Measurements from ENCODE around the gene LIPH. TPM values are rescaled to one million over a fixed set of nuclear protein-coding genes. Genes with fewer than 3 reads are reported as not detected.
"Not testable (repeated sequence)": the region's sequence is repeated elsewhere in the genome, so short reads cannot be mapped to it uniquely, and the experiment has no call there.

The LIPH gene
- total RNA-seq, 4 donors from 2014 or later: 5.8 to 27.5 (median 22.1) TPM

DNA sequence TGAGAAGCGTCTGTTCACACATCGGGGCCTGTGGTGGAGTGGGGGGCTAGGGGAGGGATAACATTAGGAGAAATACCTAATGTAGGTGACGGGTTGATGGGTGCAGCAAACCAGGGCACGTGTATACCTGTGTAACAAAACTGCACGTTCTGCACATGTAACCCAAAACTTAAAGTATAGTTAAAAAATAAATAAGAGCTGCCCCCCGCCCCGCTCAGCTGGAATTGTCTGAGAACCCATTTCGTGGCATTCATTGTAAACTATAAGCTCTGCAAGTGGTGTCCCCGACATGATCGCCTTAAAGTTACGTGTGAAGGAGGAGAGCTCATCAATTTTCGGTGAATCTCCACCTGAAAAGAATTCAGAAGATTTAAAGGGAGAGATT is 7.3 kb upstream of the LIPH start:
- no peaks in the 10 kb centered on the region for H3K9me3 ChIP-seq
- H3K27me3 ChIP-seq: no peaks in the 10 kb centered on the region
- TF ChIP-seq, protein P1, sequence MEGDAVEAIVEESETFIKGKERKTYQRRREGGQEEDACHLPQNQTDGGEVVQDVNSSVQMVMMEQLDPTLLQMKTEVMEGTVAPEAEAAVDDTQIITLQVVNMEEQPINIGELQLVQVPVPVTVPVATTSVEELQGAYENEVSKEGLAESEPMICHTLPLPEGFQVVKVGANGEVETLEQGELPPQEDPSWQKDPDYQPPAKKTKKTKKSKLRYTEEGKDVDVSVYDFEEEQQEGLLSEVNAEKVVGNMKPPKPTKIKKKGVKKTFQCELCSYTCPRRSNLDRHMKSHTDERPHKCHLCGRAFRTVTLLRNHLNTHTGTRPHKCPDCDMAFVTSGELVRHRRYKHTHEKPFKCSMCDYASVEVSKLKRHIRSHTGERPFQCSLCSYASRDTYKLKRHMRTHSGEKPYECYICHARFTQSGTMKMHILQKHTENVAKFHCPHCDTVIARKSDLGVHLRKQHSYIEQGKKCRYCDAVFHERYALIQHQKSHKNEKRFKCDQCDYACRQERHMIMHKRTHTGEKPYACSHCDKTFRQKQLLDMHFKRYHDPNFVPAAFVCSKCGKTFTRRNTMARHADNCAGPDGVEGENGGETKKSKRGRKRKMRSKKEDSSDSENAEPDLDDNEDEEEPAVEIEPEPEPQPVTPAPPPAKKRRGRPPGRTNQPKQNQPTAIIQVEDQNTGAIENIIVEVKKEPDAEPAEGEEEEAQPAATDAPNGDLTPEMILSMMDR (IDR thresholded peaks at IDR 0.05): no peak
- TF ChIP-seq POLR2A (IDR thresholded peaks at IDR 0.05): no peak
- no peak overlapping the region for H3K4me3 ChIP-seq
- no peaks in the 10 kb centered on the region for H3K4me1 ChIP-seq
- no peaks in the 10 kb centered on the region for H3K36me3 ChIP-seq
- DNase-seq: no peak
- no peak overlapping the region for H3K27ac ChIP-seq

DNA sequence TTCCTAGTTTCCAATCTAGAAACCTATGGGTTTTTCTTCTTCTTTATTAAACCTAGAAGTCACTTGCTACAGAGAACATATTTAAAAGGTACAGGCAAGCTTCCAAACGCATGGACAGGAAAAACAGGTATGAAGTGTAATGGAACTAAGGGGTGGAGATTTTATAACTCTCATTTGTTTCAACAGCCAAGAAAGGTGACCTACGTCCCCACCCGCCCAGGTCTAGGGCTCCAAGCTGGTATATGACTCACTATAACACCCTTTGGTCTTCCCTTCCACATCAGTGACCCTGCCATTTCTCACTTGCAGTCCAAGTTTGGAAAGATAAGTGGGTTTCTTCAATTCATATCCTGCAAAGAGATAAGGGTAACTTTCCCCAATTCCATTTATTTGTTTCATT is 6.0 kb upstream of the LIPH start:
- Histone ChIP-seq H3K27ac (peak overlapping the region in 3 of 4 donors; percentile 76 to 91 (median 85)), H3K4me3 (peak overlapping the region in 2 of 4 donors; percentile 33 to 48), H3K27me3 (no peaks in the 10 kb centered on the region), H3K9me3 (no peaks in the 10 kb centered on the region), H3K4me1 (no peaks in the 10 kb centered on the region), H3K36me3 (no peaks in the 10 kb centered on the region)
- no peak for TF ChIP-seq POLR2A (IDR thresholded peaks at IDR 0.05)
- TF ChIP-seq, protein P1 (IDR thresholded peaks at IDR 0.05): no peak
- DNase-seq: peak in 2 of 3 donors; percentile 79 to 88

DNA sequence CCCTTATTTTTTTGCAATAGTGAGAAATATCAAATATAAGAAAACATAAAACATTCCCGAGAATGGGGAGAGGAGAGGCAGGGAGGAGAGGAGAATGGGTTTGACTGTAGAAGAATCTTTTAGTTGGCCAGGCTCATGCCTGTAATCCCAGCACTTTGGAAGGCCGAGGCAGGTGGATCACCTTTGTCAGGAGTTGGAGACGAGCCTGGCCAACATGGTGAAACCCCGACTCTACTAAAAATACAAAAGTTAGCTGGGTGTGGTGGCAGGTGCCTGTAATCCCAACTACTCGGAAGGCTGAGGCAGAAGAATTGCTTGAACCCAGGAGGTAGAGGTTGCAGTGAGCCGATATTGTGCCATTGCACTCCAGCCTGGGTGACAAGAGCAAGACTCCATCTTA is 4.3 kb upstream of the LIPH start:
- not testable (repeated sequence) for H3K4me1 ChIP-seq

DNA sequence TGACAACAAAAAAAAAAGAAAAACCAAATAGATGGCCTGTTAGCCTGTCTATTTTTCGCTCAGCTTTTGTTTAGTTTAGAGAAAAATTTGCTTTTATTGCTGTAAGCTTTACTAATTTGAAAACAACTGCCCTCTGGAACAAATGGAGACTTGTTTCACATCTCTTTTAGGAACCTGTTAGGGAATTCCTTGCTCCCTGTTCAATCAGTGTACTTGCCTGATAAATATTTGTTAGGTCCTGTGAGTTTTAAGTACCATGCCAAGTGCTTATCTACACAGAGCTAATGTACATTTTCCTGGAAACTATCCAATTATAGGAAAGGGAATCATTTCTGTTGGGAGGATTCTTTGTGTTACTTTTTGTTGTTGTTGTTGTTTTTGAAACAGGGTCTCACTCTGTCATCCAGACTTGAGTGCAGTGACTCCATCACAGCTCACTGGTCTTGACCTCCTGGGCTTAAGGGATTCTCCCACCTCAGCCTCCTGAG is 3.5 kb upstream of the LIPH start:
- TF ChIP-seq, protein P1 (IDR thresholded peaks at IDR 0.05): no peak
- no peak for TF ChIP-seq POLR2A (IDR thresholded peaks at IDR 0.05)
- no peaks in the 10 kb centered on the region for H3K4me1 ChIP-seq
- DNase-seq: no peak

More for the DNA sequence above, 4.3 kb upstream of the LIPH start:
- H3K27me3 ChIP-seq, H3K9me3 ChIP-seq, H3K36me3 ChIP-seq, H3K4me3 ChIP-seq, DNase-seq: not testable (repeated sequence)
- peak overlapping the region in 2 of 4 donors; percentile 40 to 62 for H3K27ac ChIP-seq

DNA sequence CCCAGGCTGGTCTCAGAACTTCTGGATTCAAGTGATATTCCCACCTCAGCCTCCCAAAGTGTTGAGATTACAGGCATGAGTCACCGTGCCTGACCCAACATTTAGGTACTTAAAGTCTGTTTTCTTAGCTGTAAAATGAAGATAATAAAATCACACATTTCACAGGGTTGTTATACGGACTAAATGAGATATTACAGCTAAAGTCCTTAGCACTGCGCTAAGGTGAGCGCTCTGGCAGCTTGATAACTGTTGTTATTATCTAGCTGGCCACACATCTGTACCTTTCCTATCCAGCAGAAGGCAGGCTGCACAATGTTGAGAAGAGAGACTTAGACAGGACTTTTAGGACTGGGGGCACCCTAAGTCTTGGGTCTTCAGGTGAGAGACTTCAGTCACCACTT is 2.7 kb upstream of the LIPH start:
- TF ChIP-seq, protein P1 (IDR thresholded peaks at IDR 0.05): peak in 2 of 6 experiments; percentile 11 to 44
- TF ChIP-seq POLR2A (IDR thresholded peaks at IDR 0.05): no peak
- Histone ChIP-seq H3K27ac (peak overlapping the region in 2 of 4 donors; percentile 40 to 62), H3K4me1 (no peaks in the 10 kb centered on the region), H3K4me3 (no peak overlapping the region), H3K27me3 (no peaks in the 10 kb centered on the region), H3K9me3 (no peaks in the 10 kb centered on the region), H3K36me3 (no peaks in the 10 kb centered on the region)
- no peak for DNase-seq

More for the DNA sequence above, 3.5 kb upstream of the LIPH start:
- Histone ChIP-seq H3K4me3 (no peak overlapping the region), H3K36me3 (no peaks in the 10 kb centered on the region), H3K27me3 (no peaks in the 10 kb centered on the region), H3K27ac (peak overlapping the region in 2 of 4 donors; percentile 40 to 62), H3K9me3 (no peaks in the 10 kb centered on the region)

DNA sequence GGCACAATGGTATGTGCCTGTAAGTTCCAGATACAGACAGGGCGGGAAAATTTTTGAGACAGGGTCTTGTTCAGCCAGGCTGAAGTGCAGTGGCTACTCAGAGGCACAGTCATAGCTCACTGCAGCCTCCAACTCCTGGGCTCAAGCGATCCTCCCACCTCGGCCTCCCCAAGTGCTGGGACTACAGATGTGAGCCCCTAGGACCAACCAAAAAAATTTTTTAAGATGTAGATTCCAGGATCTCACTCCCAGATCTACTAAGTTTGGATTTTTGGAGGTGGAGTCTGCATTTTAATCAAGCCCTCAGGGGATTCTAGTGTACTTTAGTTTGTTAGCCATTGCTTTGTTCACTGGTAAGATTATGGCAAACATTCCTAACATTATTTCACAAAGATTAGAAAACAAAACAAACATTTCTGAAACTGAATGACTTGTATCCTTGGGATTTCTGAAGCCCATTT is 2.7 kb downstream of the LIPH start:
- H3K27ac ChIP-seq: peak overlapping the region in 1 of 4 donors; percentile 49
- peaks cover 0 to 19% (median 0%) of the 10 kb centered on the region in 4 donors for H3K4me1 ChIP-seq

More for the DNA sequence above, 2.7 kb downstream of the LIPH start:
- peak in 1 of 3 donors; percentile 35 for DNase-seq
- H3K9me3 ChIP-seq: no peaks in the 10 kb centered on the region
- no peaks in the 10 kb centered on the region for H3K36me3 ChIP-seq
- H3K27me3 ChIP-seq: no peaks in the 10 kb centered on the region
- TF ChIP-seq, protein P1 (IDR thresholded peaks at IDR 0.05): no peak
- no peak for TF ChIP-seq POLR2A (IDR thresholded peaks at IDR 0.05)
- H3K4me3 ChIP-seq: peak overlapping the region in 1 of 4 donors; percentile 35
